ENCODE measurements around the gene TIGD1.

Gene TIGD1

GRCh38 chr2:232550354-232551249 is at the start of gene TIGD1, which contains the start of gene EIF4E2:
TSS of gene TIGD1 (minus strand) at chr2:232550557. CDS start at chr2:232549882, 675 bp downstream.
TSS of gene EIF4E2 (plus strand) at chr2:232550689. CDS start at chr2:232550725, 36 bp downstream.
- DNase-seq (ENCODE audit: low read depth), result peak; percentile 87

GRCh38 chr2:232598293-232598692 is 47.9 kb upstream of the TIGD1 start:
- no peak for DNase-seq (ENCODE audit: low read depth)

GRCh38 chr2:232597362-232598079 is 47.2 kb upstream of the TIGD1 start:
- DNase-seq (ENCODE audit: low read depth), result no peak

- no peak for DNase-seq (ENCODE audit: low read depth)
Measured at GRCh38 chr2:232593982-232594381, 43.6 kb upstream of the TIGD1 start.

GRCh38 chr2:232592772-232593395 is 42.5 kb upstream of the TIGD1 start:
- no peak for DNase-seq (ENCODE audit: low read depth)

GRCh38 chr2:232588680-232589585 is 38.6 kb upstream of the TIGD1 start:
- DNase-seq (ENCODE audit: low read depth), result no peak

- no peak for DNase-seq (ENCODE audit: low read depth)
Measured at GRCh38 chr2:232588031-232588430, 37.7 kb upstream of the TIGD1 start.

GRCh38 chr2:232587512-232587911 is 37.2 kb upstream of the TIGD1 start:
- DNase-seq (ENCODE audit: low read depth), result no peak

GRCh38 chr2:232586943-232587505 is 36.7 kb upstream of the TIGD1 start:
- no peak for DNase-seq (ENCODE audit: low read depth)

GRCh38 chr2:232584238-232584637 is 33.9 kb upstream of the TIGD1 start:
- DNase-seq (ENCODE audit: low read depth), result no peak

GRCh38 chr2:232581725-232582124 is 31.4 kb upstream of the TIGD1 start:
- no peak for DNase-seq (ENCODE audit: low read depth)

- no peak for DNase-seq (ENCODE audit: low read depth)
Measured at GRCh38 chr2:232580648-232580981, 30.3 kb upstream of the TIGD1 start.

GRCh38 chr2:232578626-232579025 is 28.3 kb upstream of the TIGD1 start:
- no peak for DNase-seq (ENCODE audit: low read depth)

- no peak for DNase-seq (ENCODE audit: low read depth)
Measured at GRCh38 chr2:232577841-232578240, 27.5 kb upstream of the TIGD1 start.

GRCh38 chr2:232576995-232577394 is 26.6 kb upstream of the TIGD1 start:
- DNase-seq (ENCODE audit: low read depth), result no peak

- DNase-seq (ENCODE audit: low read depth), result no peak
Measured at GRCh38 chr2:232575404-232575746, 25.0 kb upstream of the TIGD1 start.

- DNase-seq (ENCODE audit: low read depth), result no peak
Measured at GRCh38 chr2:232574674-232575403, 24.5 kb upstream of the TIGD1 start.

GRCh38 chr2:232573771-232574435 is 23.5 kb upstream of the TIGD1 start:
- DNase-seq (ENCODE audit: low read depth), result no peak

GRCh38 chr2:232573042-232573441 is 22.7 kb upstream of the TIGD1 start:
- DNase-seq (ENCODE audit: low read depth), result no peak

- no peak for DNase-seq (ENCODE audit: low read depth)
Measured at GRCh38 chr2:232571026-232571474, 20.7 kb upstream of the TIGD1 start.
